ENCODE measurements around the gene PLA2G4A. TPM values are rescaled to one million over a fixed set of nuclear protein-coding genes. Genes with fewer than 3 reads are reported as not detected.

The PLA2G4A gene
- total RNA-seq, 2 experiments from 2014 or later, result 2.0 TPM; not detected in 1

GRCh38 chr1:186842547-186842946 is 13.8 kb downstream of the PLA2G4A start:
- Mint-ChIP-seq H3K4me1 (no peaks in the 10 kb centered on the region), H3K27ac (no peak overlapping the region), H3K4me3 (no peak overlapping the region), H3K27me3 (no peaks in the 10 kb centered on the region), H3K9me3 (ENCODE audit: low read depth) (peaks cover 2% of the 10 kb centered on the region), H3K36me3 (no peaks in the 10 kb centered on the region)
- CTCF ChIA-PET, result no interaction called here
- ATAC-seq (no peak), DNase-seq (no peak)

GRCh38 chr1:186843226-186843625 is 14.5 kb downstream of the PLA2G4A start:
- ATAC-seq, result no peak
- no peaks in the 10 kb centered on the region for H3K27me3 Mint-ChIP-seq
- H3K4me3 Mint-ChIP-seq, result no peak overlapping the region
- peaks cover 2% of the 10 kb centered on the region for H3K9me3 Mint-ChIP-seq (ENCODE audit: low read depth)
- CTCF ChIA-PET, result no interaction called here
- DNase-seq, result no peak
- H3K27ac Mint-ChIP-seq, result no peak overlapping the region
- H3K36me3 Mint-ChIP-seq, result no peaks in the 10 kb centered on the region
- no peaks in the 10 kb centered on the region for H3K4me1 Mint-ChIP-seq

GRCh38 chr1:186843931-186844330 is 15.2 kb downstream of the PLA2G4A start:
- no peak for DNase-seq
- peaks cover 2% of the 10 kb centered on the region for H3K9me3 Mint-ChIP-seq (ENCODE audit: low read depth)
- no peak overlapping the region for H3K27ac Mint-ChIP-seq
- CTCF ChIA-PET, result no interaction called here
- H3K4me1 Mint-ChIP-seq, result no peaks in the 10 kb centered on the region
- no peak overlapping the region for H3K4me3 Mint-ChIP-seq
- H3K36me3 Mint-ChIP-seq, result no peaks in the 10 kb centered on the region
- H3K27me3 Mint-ChIP-seq, result no peaks in the 10 kb centered on the region
- ATAC-seq, result no peak

GRCh38 chr1:186845576-186846210 is 16.9 kb downstream of the PLA2G4A start:
- Mint-ChIP-seq H3K9me3 (ENCODE audit: low read depth) (peaks cover 2% of the 10 kb centered on the region), H3K36me3 (no peaks in the 10 kb centered on the region), H3K4me1 (no peaks in the 10 kb centered on the region), H3K27ac (no peak overlapping the region), H3K4me3 (no peak overlapping the region), H3K27me3 (no peaks in the 10 kb centered on the region)
- ATAC-seq, result no peak
- CTCF ChIA-PET, result no interaction called here
- DNase-seq, result no peak

- CTCF ChIA-PET, result no interaction called here
- DNase-seq (no peak), ATAC-seq (no peak)
- Mint-ChIP-seq H3K9me3 (ENCODE audit: low read depth) (peaks cover 2% of the 10 kb centered on the region), H3K27ac (no peak overlapping the region), H3K36me3 (no peaks in the 10 kb centered on the region), H3K4me3 (no peak overlapping the region), H3K27me3 (no peaks in the 10 kb centered on the region), H3K4me1 (no peaks in the 10 kb centered on the region)
These were observed 19.9 kb downstream of the PLA2G4A start for GRCh38 chr1:186848509-186849130.

GRCh38 chr1:186849271-186849671 is 20.5 kb downstream of the PLA2G4A start:
- H3K27me3 Mint-ChIP-seq, result no peaks in the 10 kb centered on the region
- CTCF ChIA-PET, result no interaction called here
- H3K4me3 Mint-ChIP-seq, result no peak overlapping the region
- H3K9me3 Mint-ChIP-seq (ENCODE audit: low read depth), result peaks cover 2% of the 10 kb centered on the region
- no peaks in the 10 kb centered on the region for H3K36me3 Mint-ChIP-seq
- ATAC-seq (no peak), DNase-seq (no peak)
- no peaks in the 10 kb centered on the region for H3K4me1 Mint-ChIP-seq
- no peak overlapping the region for H3K27ac Mint-ChIP-seq

GRCh38 chr1:186849826-186850225 is 21.1 kb downstream of the PLA2G4A start:
- no peaks in the 10 kb centered on the region for H3K27me3 Mint-ChIP-seq
- no peaks in the 10 kb centered on the region for H3K4me1 Mint-ChIP-seq
- DNase-seq, result no peak
- no peak overlapping the region for H3K27ac Mint-ChIP-seq
- CTCF ChIA-PET, result no interaction called here
- H3K9me3 Mint-ChIP-seq (ENCODE audit: low read depth), result peaks cover 2% of the 10 kb centered on the region
- ATAC-seq, result no peak
- H3K4me3 Mint-ChIP-seq, result no peak overlapping the region
- no peaks in the 10 kb centered on the region for H3K36me3 Mint-ChIP-seq

- Mint-ChIP-seq H3K27ac (no peak overlapping the region), H3K4me1 (no peaks in the 10 kb centered on the region), H3K9me3 (ENCODE audit: low read depth) (peaks cover 2% of the 10 kb centered on the region), H3K36me3 (no peaks in the 10 kb centered on the region), H3K4me3 (no peak overlapping the region), H3K27me3 (no peaks in the 10 kb centered on the region)
- ATAC-seq, result no peak
- no peak for DNase-seq
- CTCF ChIA-PET, result no interaction called here
These were observed 25.4 kb downstream of the PLA2G4A start for GRCh38 chr1:186854102-186854501.

- CTCF ChIA-PET, result no interaction called here
- Mint-ChIP-seq H3K9me3 (ENCODE audit: low read depth) (peaks cover 2% of the 10 kb centered on the region), H3K27me3 (no peaks in the 10 kb centered on the region), H3K27ac (no peak overlapping the region), H3K4me3 (no peak overlapping the region), H3K36me3 (no peaks in the 10 kb centered on the region), H3K4me1 (no peaks in the 10 kb centered on the region)
- no peak for DNase-seq
- ATAC-seq, result no peak
These were observed 30.2 kb downstream of the PLA2G4A start for GRCh38 chr1:186858923-186859322.

- Mint-ChIP-seq H3K27me3 (no peaks in the 10 kb centered on the region), H3K4me1 (no peaks in the 10 kb centered on the region), H3K9me3 (ENCODE audit: low read depth) (peaks cover 2% of the 10 kb centered on the region), H3K36me3 (no peaks in the 10 kb centered on the region), H3K4me3 (no peak overlapping the region), H3K27ac (no peak overlapping the region)
- no peak for DNase-seq
- CTCF ChIA-PET, result no interaction called here
- no peak for ATAC-seq
These were observed 31.2 kb downstream of the PLA2G4A start for GRCh38 chr1:186859995-186860394.

GRCh38 chr1:186864296-186864695 is 35.5 kb downstream of the PLA2G4A start:
- CTCF ChIA-PET, result no interaction called here
- ATAC-seq, result no peak
- Mint-ChIP-seq H3K27me3 (no peaks in the 10 kb centered on the region), H3K4me1 (no peaks in the 10 kb centered on the region), H3K9me3 (ENCODE audit: low read depth) (no peaks in the 10 kb centered on the region), H3K27ac (no peak overlapping the region), H3K36me3 (no peaks in the 10 kb centered on the region), H3K4me3 (no peak overlapping the region)
- no peak for DNase-seq

GRCh38 chr1:186865253-186865652 is 36.5 kb downstream of the PLA2G4A start:
- no peak for DNase-seq
- no peak for ATAC-seq
- H3K4me1 Mint-ChIP-seq, result no peaks in the 10 kb centered on the region
- peaks cover 2% of the 10 kb centered on the region for H3K9me3 Mint-ChIP-seq (ENCODE audit: low read depth)
- H3K27me3 Mint-ChIP-seq, result peaks cover 2% of the 10 kb centered on the region
- H3K36me3 Mint-ChIP-seq, result no peaks in the 10 kb centered on the region
- CTCF ChIA-PET, result no interaction called here
- H3K27ac Mint-ChIP-seq, result no peak overlapping the region
- no peak overlapping the region for H3K4me3 Mint-ChIP-seq

- no peak for ATAC-seq
- H3K4me3 Mint-ChIP-seq, result no peak overlapping the region
- peaks cover 2% of the 10 kb centered on the region for H3K27me3 Mint-ChIP-seq
- DNase-seq, result no peak
- no peak overlapping the region for H3K27ac Mint-ChIP-seq
- no peaks in the 10 kb centered on the region for H3K36me3 Mint-ChIP-seq
- no peaks in the 10 kb centered on the region for H3K4me1 Mint-ChIP-seq
- CTCF ChIA-PET, result no interaction called here
- peaks cover 2% of the 10 kb centered on the region for H3K9me3 Mint-ChIP-seq (ENCODE audit: low read depth)
These were observed 37.1 kb downstream of the PLA2G4A start for GRCh38 chr1:186865857-186866256.

GRCh38 chr1:186869526-186870228 is 40.9 kb downstream of the PLA2G4A start:
- H3K4me3 Mint-ChIP-seq, result no peak overlapping the region
- CTCF ChIA-PET, result no interaction called here
- DNase-seq, result no peak

More at GRCh38 chr1:186869526-186870228, 40.9 kb downstream of the PLA2G4A start:
- Mint-ChIP-seq H3K4me1 (no peaks in the 10 kb centered on the region), H3K27me3 (peaks cover 2% of the 10 kb centered on the region), H3K36me3 (no peaks in the 10 kb centered on the region), H3K9me3 (ENCODE audit: low read depth) (peaks cover 2% of the 10 kb centered on the region), H3K27ac (no peak overlapping the region)
- ATAC-seq, result no peak

Measured in activated CD8-positive, alpha-beta memory T cell treated with anti-CD3 and anti-CD28 coated beads, Interleukin-2, amount 10 ng/mL, durations not matched to agents 7 days and 5 days (primary cell).